Small intestine (tissue), 7 donors: ENCODE measurements around the gene ZNF625. TPM values are rescaled to one million over a fixed set of nuclear protein-coding genes. Genes with fewer than 3 reads are reported as not detected.
A peak's percentile ranks its signal among the peaks of the same experiment; 100 is the strongest.

Experiments used
- DNase-seq, 2 donors: peaks; one replicate each; pipeline versions ENCODE4 v3.0.0 to v3.0.0-alpha.2; 2013
- FAIRE-seq: peaks from 2 replicates; lab custom pipeline; 2012; peaks lifted over from hg19 to GRCh38; lab: Jason Lieb, UNC
- H3K27ac ChIP-seq, 3 donors: one replicate each; pipeline ENCODE4 v1.5.1; 2013; ENCODE audit warnings: low read length in 2 of 3, mild to moderate bottlenecking in 2 of 3, control low read depth in 1 of 3, inconsistent platforms in 1 of 3, low read depth in 1 of 3, moderate library complexity in 1 of 3
- H3K27me3 ChIP-seq, 3 donors: one replicate each; pipeline ENCODE4 v1.6.1; 2013; ENCODE audit warnings: low read length in 3 of 3, inconsistent platforms in 1 of 3; ENCODE audit not compliant: control insufficient read depth in 3 of 3, insufficient read depth in 3 of 3
- H3K36me3 ChIP-seq, 3 donors: one replicate each; pipeline ENCODE4 v1.6.1; 2013; ENCODE audit warnings: low read length in 3 of 3, inconsistent platforms in 1 of 3, low read depth in 1 of 3, mild to moderate bottlenecking in 1 of 3, moderate library complexity in 1 of 3; ENCODE audit not compliant: control insufficient read depth in 3 of 3, insufficient read depth in 2 of 3
- H3K4me1 ChIP-seq, 3 donors: one replicate each; pipeline ENCODE4 v1.6.1; 2013; ENCODE audit warnings: low read length in 2 of 3, inconsistent platforms in 1 of 3, low read depth in 1 of 3, mild to moderate bottlenecking in 1 of 3, moderate library complexity in 1 of 3; ENCODE audit not compliant: control insufficient read depth in 3 of 3, insufficient read depth in 2 of 3
- H3K4me3 ChIP-seq, 3 donors: one replicate each; pipeline ENCODE4 v1.5.1; 2013; ENCODE audit warnings: low read length in 3 of 3, control low read depth in 1 of 3, inconsistent platforms in 1 of 3, low read depth in 1 of 3, mild to moderate bottlenecking in 1 of 3, moderate library complexity in 1 of 3
- H3K9me3 ChIP-seq, 2 donors: one replicate each; pipeline ENCODE4 v1.6.1; 2013; ENCODE audit warnings: low read depth in 1 of 2, low read length in 1 of 2; ENCODE audit not compliant: control insufficient read depth in 2 of 2, insufficient read depth in 1 of 2
- WGBS, 3 donors: extraction: QIAGEN DNeasy Blood & Tissue Kit; methylation state at CpG; one replicate each; pipeline ENCODE4 v1.1.7; 2013; 5-methylcytosine and 5-hydroxymethylcytosine counted together
- polyA plus RNA-seq, 4 donors: library from polyadenylated mRNA; stranded (reverse) in 3 of 4; unstranded in 1 of 4; fragments of 200-250 nt in 3 of 4; fragments of 120-200 nt in 1 of 4; gene quantifications; one replicate each; pipeline versions ENCODE4 v1.2.1 to v1.2.3, GENCODE V29; 2013
- donor health status: healthy with polysubstance abuse.
- donor health status: control.
- donor health status: control.
- donor health status: Bipolar disorder and iron deficiency.
- donor health status: healthy.

The ZNF625 gene
- polyA plus RNA-seq, 4 donors: 1.3 to 4.8 TPM; not detected in 2

DNA sequence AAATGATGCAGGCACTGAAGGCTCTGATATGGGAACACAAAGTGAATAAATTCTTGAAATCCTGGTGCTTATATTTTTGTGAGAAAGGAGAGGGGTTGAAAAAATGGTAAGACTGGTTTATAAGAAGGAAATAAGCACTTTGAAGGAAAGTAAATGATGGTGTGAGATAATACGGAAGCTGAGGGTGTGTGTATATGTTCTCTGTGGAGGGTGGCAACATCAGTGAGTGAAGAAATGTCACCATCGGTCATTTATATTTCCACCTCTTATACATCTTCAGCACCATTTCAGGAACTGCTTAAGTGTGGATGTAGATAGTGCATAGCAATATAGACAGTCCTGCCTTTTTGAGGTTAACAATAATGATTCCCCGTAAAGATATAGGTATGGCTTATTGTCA, 23.8 kb upstream of the ZNF625 start:
- no peaks in the 10 kb centered on the region for H3K27me3 ChIP-seq
- H3K36me3 ChIP-seq: peaks cover 0 to 25% (median 3%) of the 10 kb centered on the region in 3 donors
- no peaks in the 10 kb centered on the region for H3K4me1 ChIP-seq
- no peak overlapping the region for H3K27ac ChIP-seq
- H3K9me3 ChIP-seq: peaks cover 2 to 56% of the 10 kb centered on the region in 2 donors
- H3K4me3 ChIP-seq: no peak overlapping the region
- FAIRE-seq (no peak), DNase-seq (no peak)
- 92 to 99% (median 98%) methylated on average over 3 of the region's 3 CpGs for WGBS, 3 donors

GRCh38 chr19:12166626-12167025, 10.1 kb upstream of the ZNF625 start:
- FAIRE-seq (no peak), DNase-seq (no peak)
- H3K4me3 ChIP-seq: no peak overlapping the region
- H3K9me3 ChIP-seq: no peaks in the 10 kb centered on the region
- no peak overlapping the region for H3K27ac ChIP-seq
- 78 to 92% (median 89%) methylated on average over 1 of the region's 1 CpG for WGBS, 3 donors
- H3K4me1 ChIP-seq: peaks cover 2 to 7% (median 5%) of the 10 kb centered on the region in 3 donors
- H3K27me3 ChIP-seq: no peaks in the 10 kb centered on the region
- peaks cover 0 to 6% (median 4%) of the 10 kb centered on the region in 3 donors for H3K36me3 ChIP-seq

DNA sequence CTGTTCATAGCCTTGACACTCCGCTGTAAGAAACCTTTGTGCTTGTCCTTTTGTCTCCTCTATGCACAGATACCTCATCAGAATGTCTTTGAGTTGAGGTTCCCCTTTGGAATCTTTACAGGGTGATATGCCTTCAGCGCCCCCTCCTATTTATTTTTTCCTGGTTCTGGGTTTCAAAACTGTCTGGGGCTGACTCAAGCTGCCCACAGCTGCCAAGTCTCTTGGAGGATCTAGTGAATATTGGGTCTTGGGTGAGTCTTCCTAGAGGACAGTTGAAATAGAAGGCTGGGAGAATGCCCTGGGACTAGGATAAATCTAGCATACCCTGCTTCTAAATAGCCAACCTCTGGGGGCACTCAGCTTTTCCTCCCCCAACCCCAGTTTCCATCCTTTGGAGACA, 7.3 kb upstream of the ZNF625 start:
- Histone ChIP-seq H3K4me1 (peaks cover 2 to 7% (median 5%) of the 10 kb centered on the region in 3 donors), H3K4me3 (peak overlapping the region in 2 of 3 donors; percentile 72 to 99), H3K36me3 (peaks cover 0 to 2% (median 0%) of the 10 kb centered on the region in 3 donors), H3K9me3 (no peaks in the 10 kb centered on the region), H3K27me3 (no peaks in the 10 kb centered on the region), H3K27ac (peak overlapping the region; percentile 95 to 99 (median 95))
- FAIRE-seq (no peak), DNase-seq (no peak)
- 7 to 12% (median 7%) methylated on average over 2 of the region's 2 CpGs for WGBS, 3 donors

GRCh38 chr19:12162882-12163806, 6.6 kb upstream of the ZNF625 start, which contains the start of gene ZNF136:
TSS of gene ZNF136 (plus strand) at chr19:12163096. CDS start at chr19:12163204, 108 bp downstream.
- H3K4me1 ChIP-seq: peaks cover 2 to 7% (median 5%) of the 10 kb centered on the region in 3 donors
- WGBS, 3 donors: 0 to 1% (median 1%) methylated on average over 50 to 57 of the region's 57 CpGs
- FAIRE-seq: no peak

GRCh38 chr19:12162513-12162881, 6.0 kb upstream of the ZNF625 start:
- WGBS, 3 donors: 14 to 15% (median 14%) methylated on average over 8 of the region's 8 CpGs
- Histone ChIP-seq H3K36me3 (peaks cover 0 to 2% (median 0%) of the 10 kb centered on the region in 3 donors), H3K4me3 (peak overlapping the region in 2 of 3 donors; percentile 72 to 99), H3K4me1 (peaks cover 2 to 7% (median 5%) of the 10 kb centered on the region in 3 donors), H3K27me3 (no peaks in the 10 kb centered on the region), H3K27ac (peak overlapping the region; percentile 16 to 95 (median 49)), H3K9me3 (no peaks in the 10 kb centered on the region)
- DNase-seq (no peak), FAIRE-seq (no peak)

More at GRCh38 chr19:12162882-12163806, 6.6 kb upstream of the ZNF625 start, which contains the start of gene ZNF136:
- peak; percentile 97 to 98 for DNase-seq
- Histone ChIP-seq H3K9me3 (no peaks in the 10 kb centered on the region), H3K36me3 (peaks cover 0 to 2% (median 0%) of the 10 kb centered on the region in 3 donors), H3K27me3 (no peaks in the 10 kb centered on the region), H3K4me3 (peak within 1 kb of the TSS; percentile 72 to 99 (median 97)), H3K27ac (peak within 1 kb of the TSS; percentile 95 to 99 (median 95))

DNA sequence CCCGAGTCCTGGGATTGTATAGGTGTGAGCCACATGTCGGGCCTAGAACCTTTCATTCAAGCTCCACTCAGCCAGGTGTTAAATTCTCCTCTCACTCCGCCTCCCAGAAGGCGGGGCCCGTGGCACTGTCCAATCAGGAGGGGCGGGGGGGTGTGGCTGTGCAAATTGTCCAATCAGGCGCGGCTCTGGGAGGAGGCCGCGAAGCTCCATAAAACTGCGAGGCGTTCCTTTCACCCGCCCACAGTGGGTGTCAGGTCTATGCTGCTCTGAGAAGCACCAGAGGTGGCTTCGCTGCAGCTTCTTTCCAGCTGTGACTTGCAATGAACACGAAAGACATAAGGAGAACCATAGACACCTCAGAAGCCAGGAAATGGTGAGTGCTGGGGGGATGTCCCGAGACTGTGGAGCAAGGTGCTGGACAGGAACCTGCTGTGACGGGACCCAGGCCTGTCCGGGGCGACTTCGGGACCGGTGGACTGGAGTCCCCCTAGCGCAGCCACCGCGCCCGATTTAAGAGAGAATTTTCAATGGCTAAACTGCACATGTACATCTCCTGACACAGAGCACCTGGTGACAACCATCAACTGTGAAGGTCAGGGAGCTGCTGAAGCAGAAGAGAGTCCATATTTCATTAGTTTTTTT, 3.4 kb upstream of the ZNF625 start:
- WGBS, 3 donors: 94 to 96% (median 95%) methylated on average over 25 of the region's 25 CpGs
- FAIRE-seq: no peak
- no peaks in the 10 kb centered on the region for H3K27me3 ChIP-seq
- H3K9me3 ChIP-seq: no peaks in the 10 kb centered on the region
- H3K27ac ChIP-seq: no peak overlapping the region
- H3K36me3 ChIP-seq: no peaks in the 10 kb centered on the region
- DNase-seq: no peak
- no peak overlapping the region for H3K4me3 ChIP-seq
- H3K4me1 ChIP-seq: peaks cover 4 to 10% (median 5%) of the 10 kb centered on the region in 3 donors

DNA sequence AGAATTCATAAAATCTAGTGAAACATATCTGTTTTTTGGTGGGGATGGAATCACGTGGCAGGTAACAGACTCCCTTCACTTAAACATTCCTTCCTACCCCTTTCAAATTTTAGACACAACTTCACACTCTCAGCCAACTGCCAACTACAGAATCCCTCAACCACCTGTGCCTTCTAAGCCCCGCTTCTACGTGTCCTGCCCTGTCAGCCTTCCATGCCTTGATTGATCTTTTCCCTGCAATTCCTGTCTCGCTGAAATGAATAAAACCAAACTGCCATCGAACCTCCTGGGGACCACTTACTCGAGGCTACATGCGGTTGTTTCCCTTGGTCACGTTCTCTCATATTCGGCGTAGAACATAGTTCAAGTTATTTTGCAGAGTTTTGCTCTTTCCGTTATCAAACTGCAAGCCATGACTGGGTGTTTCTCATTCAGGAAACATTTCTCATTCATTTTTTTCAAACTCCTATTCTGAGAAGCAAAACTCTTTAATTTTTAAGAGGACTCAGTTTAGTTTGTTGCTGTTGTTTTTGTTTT, 1.1 kb downstream of the ZNF625 start:
- no peak overlapping the region for H3K27ac ChIP-seq
- 27 to 48% (median 44%) methylated on average over 11 of the region's 11 CpGs for WGBS, 3 donors
- no peak for FAIRE-seq

DNA sequence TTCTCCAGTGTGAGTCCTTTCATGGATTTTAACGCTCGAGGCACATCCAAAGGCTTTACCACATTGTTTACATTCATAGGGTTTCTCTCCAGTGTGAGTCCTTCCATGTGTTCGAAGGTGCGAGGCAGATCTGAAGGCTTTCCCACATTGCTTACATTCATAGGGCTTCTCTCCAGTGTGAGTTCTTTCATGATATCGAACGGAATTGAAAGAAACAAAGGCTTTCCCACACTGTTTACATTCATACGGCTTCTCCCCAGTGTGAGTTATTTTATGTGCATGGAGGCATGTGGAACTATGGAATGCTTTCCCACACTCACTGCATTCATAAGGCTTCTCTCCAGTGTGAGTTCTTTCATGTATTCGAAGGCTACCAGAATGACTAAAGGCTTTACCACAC, 11.2 kb downstream of the ZNF625 start:
- no peaks in the 10 kb centered on the region for H3K27me3 ChIP-seq
- DNase-seq (no peak), FAIRE-seq (no peak)
- no peak overlapping the region for H3K27ac ChIP-seq
- 94 to 97% (median 96%) methylated on average over 8 of the region's 8 CpGs for WGBS, 3 donors
- H3K36me3 ChIP-seq: peaks cover 5 to 13% (median 7%) of the 10 kb centered on the region in 3 donors
- no peak overlapping the region for H3K4me3 ChIP-seq
- peaks cover 0 to 7% (median 0%) of the 10 kb centered on the region in 3 donors for H3K4me1 ChIP-seq
- H3K9me3 ChIP-seq: peaks cover 0 to 26% of the 10 kb centered on the region in 2 donors

More for the DNA sequence above, 1.1 kb downstream of the ZNF625 start:
- no peaks in the 10 kb centered on the region for H3K27me3 ChIP-seq
- H3K4me1 ChIP-seq: peaks cover 0 to 5% (median 3%) of the 10 kb centered on the region in 3 donors
- peak in 1 of 2 donors; percentile 37 for DNase-seq
- peak overlapping the region in 1 of 3 donors; percentile 76 for H3K4me3 ChIP-seq
- peaks cover 0 to 7% (median 3%) of the 10 kb centered on the region in 3 donors for H3K36me3 ChIP-seq
- no peaks in the 10 kb centered on the region for H3K9me3 ChIP-seq
